SK-N-SH treated with all-trans-retinoic acid at 6 μM for 48 hours (cell line): ENCODE data around the gene SPRED1.

Source experiments
- ATAC-seq: fragments of 200-7000 bp; cut with Tn5 transposase; 3 replicates; pipeline ENCODE4 v1.9.1; 2020; ENCODE audit warnings: mild to moderate bottlenecking, moderate library complexity
- BACH2 ChIP-seq: fragments of 250-450 bp; sonication (Bioruptor Pico); IDR thresholded peaks from 2 replicates; pipeline ENCODE4 v1.9.0; 2021; ENCODE audit warnings: mild to moderate bottlenecking, borderline replicate concordance
- CREB5 ChIP-seq: fragments of 250-450 bp; sonication (Bioruptor Pico); IDR thresholded peaks from 2 replicates; pipeline ENCODE4 v1.5.1; 2020; ENCODE audit warnings: low read depth, mild to moderate bottlenecking, moderate library complexity
- CSDC2 ChIP-seq: fragments of 250-450 bp; sonication (Bioruptor Pico); IDR thresholded peaks from 2 replicates; pipeline ENCODE4 v1.5.0; 2020; ENCODE audit warnings: mild to moderate bottlenecking, moderate library complexity
- CSRNP3 ChIP-seq: fragments of 250-450 bp; sonication (Bioruptor Pico); IDR thresholded peaks from 2 replicates; pipeline ENCODE4 v1.5.1; 2021; ENCODE audit warnings: mild to moderate bottlenecking, moderate library complexity
- ESRRG ChIP-seq: fragments of 250-450 bp; sonication (Bioruptor Pico); IDR thresholded peaks from 2 replicates; pipeline ENCODE4 v1.6.1; 2021; ENCODE audit warnings: mild to moderate bottlenecking
- GLIS3 ChIP-seq: fragments of 250-450 bp; sonication (Bioruptor Pico); IDR thresholded peaks from 2 replicates; pipeline ENCODE4 v1.5.0; 2020; ENCODE audit warnings: mild to moderate bottlenecking, moderate library complexity
- OSR1 ChIP-seq: fragments of 250-450 bp; sonication (Bioruptor Pico); IDR thresholded peaks from 2 replicates; pipeline ENCODE4 v1.8.0; 2022; ENCODE audit warnings: moderate library complexity, mild to moderate bottlenecking, inconsistent platforms
- PATZ1 ChIP-seq: fragments of 250-450 bp; sonication (Bioruptor Pico); IDR thresholded peaks from 2 replicates; pipeline ENCODE4 v1.8.0; 2020; ENCODE audit warnings: mild to moderate bottlenecking, moderate library complexity, borderline replicate concordance
- POU6F1 ChIP-seq: fragments of 250-450 bp; sonication (Bioruptor Pico); IDR thresholded peaks from 2 replicates; pipeline ENCODE4 v1.8.0; 2021; ENCODE audit warnings: low read depth, mild to moderate bottlenecking, moderate library complexity, borderline replicate concordance
- PPARA ChIP-seq: fragments of 250-450 bp; sonication (Bioruptor Pico); IDR thresholded peaks from 2 replicates; pipeline ENCODE4 v1.5.0; 2020; ENCODE audit warnings: mild to moderate bottlenecking, borderline replicate concordance
- RARB ChIP-seq: fragments of 250-450 bp; sonication (Bioruptor Pico); IDR thresholded peaks from 2 replicates; pipeline ENCODE4 v1.8.0; 2021; ENCODE audit warnings: mild to moderate bottlenecking, moderate library complexity
- SNAI2 ChIP-seq: fragments of 250-450 bp; sonication (Bioruptor Pico); IDR thresholded peaks from 2 replicates; pipeline ENCODE4 v1.5.0; 2020; ENCODE audit warnings: mild to moderate bottlenecking, moderate library complexity
- TCF4 ChIP-seq: fragments of 250-450 bp; sonication (Bioruptor Pico); IDR thresholded peaks from 2 replicates; pipeline ENCODE4 v1.8.0; 2021; ENCODE audit warnings: mild to moderate bottlenecking, moderate library complexity, borderline replicate concordance
- TOX ChIP-seq: fragments of 250-450 bp; sonication (Bioruptor Pico); IDR thresholded peaks from 2 replicates; pipeline ENCODE4 v1.8.0; 2021; ENCODE audit warnings: mild to moderate bottlenecking, moderate library complexity, borderline replicate concordance
- TSHZ2 ChIP-seq: fragments of 250-450 bp; sonication (Bioruptor Pico); IDR thresholded peaks from 2 replicates; pipeline ENCODE4 v1.5.0; 2020; ENCODE audit warnings: mild to moderate bottlenecking, moderate library complexity
- ZFP3 ChIP-seq: fragments of 250-450 bp; sonication (Bioruptor Pico); IDR thresholded peaks from 2 replicates; pipeline ENCODE4 v1.5.0; 2020; ENCODE audit warnings: mild to moderate bottlenecking, moderate library complexity
- ZNF565 ChIP-seq: fragments of 450-650 bp; formaldehyde crosslinking; conservative IDR thresholded peaks from 2 replicates; pipeline ENCODE4 v1.5.0; 2020; ENCODE audit warnings: low read depth, mild to moderate bottlenecking, moderate library complexity
- ZNF70 ChIP-seq: fragments of 450-650 bp; formaldehyde crosslinking; IDR thresholded peaks from 2 replicates; pipeline ENCODE4 v1.5.0; 2020; ENCODE audit warnings: mild to moderate bottlenecking, moderate library complexity
- ZNF8 ChIP-seq: fragments of 450-650 bp; formaldehyde crosslinking; IDR thresholded peaks from 2 replicates; pipeline ENCODE4 v1.5.0; 2020; ENCODE audit warnings: mild to moderate bottlenecking, moderate library complexity

The SPRED1 gene

GRCh38 chr15:38362355-38362754 is 109.7 kb downstream of the SPRED1 start (continued):
- TF ChIP-seq TSHZ2 (no peak), ZNF565 (CRISPR knock-in tag) (no peak), BACH2 (no peak), POU6F1 (CRISPR knock-in tag) (no peak)

GRCh38 chr15:38367476-38367875 is 114.8 kb downstream of the SPRED1 start:
- no peak for TF ChIP-seq GLIS3
- ATAC-seq: no peak

- no peak; the same call in 2 of the 3 replicates for ATAC-seq
- no peak for TF ChIP-seq CREB5 (CRISPR knock-in tag)
- no peak for TF ChIP-seq OSR1
- TF ChIP-seq, all 23 proteins: peak for 0
Measured at GRCh38 chr15:38369936-38370478, 117.4 kb downstream of the SPRED1 start.

GRCh38 chr15:38373016-38373415 is 120.4 kb downstream of the SPRED1 start:
- ATAC-seq: no peak
- TF ChIP-seq OSR1 (no peak), POU6F1 (CRISPR knock-in tag) (no peak), CSDC2 (no peak), TCF4 (CRISPR knock-in tag) (no peak), SNAI2 (no peak), RARB (CRISPR knock-in tag) (no peak), ZNF8 (CRISPR knock-in tag) (no peak), TOX (CRISPR knock-in tag) (no peak), CREB5 (CRISPR knock-in tag) (no peak), TSHZ2 (no peak), ZNF70 (CRISPR knock-in tag) (no peak), BACH2 (no peak), ZFP3 (CRISPR knock-in tag) (no peak), PATZ1 (CRISPR knock-in tag) (no peak), PPARA (no peak), ESRRG (no peak), CSRNP3 (no peak)
